LoVo (cell line): ENCODE measurements around the gene USH1C.

Experiments used
- DNase-seq: peaks from one replicate; pipeline ENCODE4 v3.0.0-alpha.2; 2016; ENCODE audit warnings: low spot score

USH1C gene

DNA sequence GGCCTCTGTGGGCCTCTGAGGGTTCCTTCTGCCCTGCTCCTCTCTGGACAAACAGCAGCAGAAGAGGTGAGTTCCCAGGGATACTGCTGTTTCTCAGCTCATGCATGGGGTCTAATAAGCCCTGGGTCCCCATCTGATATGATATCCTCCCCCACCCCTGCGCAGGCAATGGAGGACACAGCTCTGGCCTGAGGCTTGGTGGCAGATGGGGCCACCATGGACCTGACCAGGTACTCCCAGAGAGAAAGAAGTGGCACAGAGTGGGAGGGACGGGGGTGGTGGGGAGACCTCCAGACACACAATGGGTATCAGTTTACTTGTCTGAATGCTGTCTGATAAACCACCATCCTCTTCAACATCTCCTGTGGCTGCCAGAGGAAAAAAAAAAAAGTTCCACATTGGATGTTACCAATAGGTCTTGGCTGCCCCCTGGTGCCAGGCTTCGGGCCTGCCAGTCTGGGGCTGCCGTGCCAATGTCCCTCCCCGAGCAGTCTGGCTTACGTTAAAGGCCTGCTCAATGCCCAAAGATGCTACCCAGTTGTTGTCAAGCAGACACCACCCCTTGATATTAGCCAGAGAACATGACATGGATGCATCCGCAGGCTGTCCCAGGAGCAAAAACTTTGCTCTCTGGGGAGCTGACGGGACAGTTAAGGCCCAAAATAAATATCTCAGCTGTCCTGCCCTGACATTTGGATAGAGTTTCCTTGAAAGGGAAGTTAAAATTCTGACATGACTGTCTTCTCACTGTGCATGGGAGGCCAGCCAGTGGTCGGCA is 39.7 kb downstream of the USH1C start:
- DNase-seq: peak; percentile 60

DNA sequence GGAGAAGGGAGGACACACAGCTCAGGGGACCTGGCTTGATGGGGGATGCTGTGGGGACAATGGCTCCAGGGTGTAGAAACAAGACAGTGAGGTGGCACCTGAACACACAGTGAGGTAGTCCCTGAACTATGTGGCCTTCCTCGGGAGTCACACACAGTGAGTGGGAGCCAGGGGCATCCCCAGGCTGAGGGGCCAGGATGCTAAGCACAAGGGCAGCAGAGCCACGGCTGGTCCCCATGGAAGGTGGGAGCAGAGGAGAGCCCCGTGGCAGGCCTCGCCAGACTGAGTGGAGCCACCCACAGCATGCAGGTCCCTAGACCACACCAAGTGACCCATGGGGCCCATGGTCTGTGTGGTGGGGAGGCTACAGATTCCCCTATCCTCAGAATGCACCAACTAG is 41.6 kb downstream of the USH1C start:
- DNase-seq: no peak

DNA sequence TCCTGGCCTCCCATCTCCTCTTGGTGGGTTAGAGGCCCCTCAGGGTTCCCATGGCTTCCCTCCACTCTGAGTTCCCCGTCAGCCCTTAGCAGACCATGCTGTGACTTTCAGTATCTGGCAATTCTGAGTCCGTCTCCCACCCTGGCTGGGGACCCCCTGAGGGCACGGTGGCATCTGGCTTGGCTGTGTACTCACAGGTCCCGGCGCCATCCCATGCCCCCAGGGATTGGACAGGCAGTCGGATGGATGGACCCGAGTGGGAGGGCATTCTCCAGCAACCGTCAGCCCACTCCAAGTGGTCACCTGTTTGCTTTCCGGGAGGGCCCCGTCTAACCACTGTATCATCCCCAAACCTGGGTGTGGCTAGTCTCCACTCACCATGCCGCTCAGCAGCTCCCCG is 43.5 kb downstream of the USH1C start:
- DNase-seq: no peak

DNA sequence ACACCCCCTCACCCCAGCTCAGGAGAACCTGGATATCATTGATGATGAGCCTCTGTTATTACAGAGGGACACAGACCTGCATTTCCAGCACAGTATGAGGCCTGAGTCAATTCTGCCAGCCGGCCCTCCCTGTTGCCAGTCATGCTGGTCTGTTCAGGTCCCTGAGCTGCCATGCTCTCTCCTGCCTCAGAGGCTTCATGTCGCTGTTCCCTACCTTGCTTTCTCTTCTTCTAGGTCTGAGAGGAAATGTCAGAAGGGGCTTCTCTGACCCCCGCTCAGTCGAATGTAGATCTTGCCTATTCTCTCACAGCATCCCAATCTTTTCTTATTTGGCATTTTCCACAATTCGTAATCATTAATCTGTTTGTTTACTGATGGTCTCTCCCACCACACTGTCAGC is 45.7 kb downstream of the USH1C start:
- DNase-seq: no peak

DNA sequence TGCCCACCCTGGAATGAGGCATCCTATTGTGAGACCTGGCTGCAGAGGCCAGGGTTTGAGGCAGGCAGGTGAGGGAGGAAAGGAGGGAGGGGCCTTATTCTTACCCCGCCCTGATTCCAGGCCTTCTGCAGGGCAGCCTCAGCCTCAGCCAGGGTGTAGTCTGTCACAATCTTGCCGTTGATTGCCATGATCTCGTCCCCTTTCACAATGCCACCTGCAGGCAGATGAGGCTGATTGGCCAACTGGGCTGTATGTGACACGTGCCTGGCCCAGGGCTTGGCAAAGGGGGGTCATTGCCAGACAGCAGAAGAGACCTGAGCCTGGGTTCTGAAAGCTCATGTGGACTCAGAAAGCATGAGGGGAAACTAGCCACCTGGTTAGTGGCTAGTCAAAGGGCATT is 46.2 kb downstream of the USH1C start:
- DNase-seq: no peak

DNA sequence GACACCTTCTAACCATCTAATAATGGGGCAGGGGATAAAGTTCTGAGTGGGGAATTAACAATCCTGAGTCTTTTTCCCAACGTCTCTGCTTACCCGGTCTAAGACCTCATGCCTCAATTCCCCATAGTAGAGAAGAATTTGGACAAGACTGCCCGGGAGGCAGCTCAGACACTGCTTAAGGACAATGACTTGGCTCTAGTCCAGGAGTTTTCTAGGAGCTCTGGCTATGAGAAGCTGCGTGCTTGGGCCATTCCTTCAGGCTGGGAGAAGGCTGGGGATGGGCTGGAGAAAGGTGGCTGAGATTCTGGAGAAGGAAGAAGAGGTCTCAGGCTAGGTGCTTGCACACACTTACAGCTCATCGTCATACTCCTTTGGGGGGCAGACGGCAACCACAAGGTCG is 47.8 kb downstream of the USH1C start:
- no peak for DNase-seq

DNA sequence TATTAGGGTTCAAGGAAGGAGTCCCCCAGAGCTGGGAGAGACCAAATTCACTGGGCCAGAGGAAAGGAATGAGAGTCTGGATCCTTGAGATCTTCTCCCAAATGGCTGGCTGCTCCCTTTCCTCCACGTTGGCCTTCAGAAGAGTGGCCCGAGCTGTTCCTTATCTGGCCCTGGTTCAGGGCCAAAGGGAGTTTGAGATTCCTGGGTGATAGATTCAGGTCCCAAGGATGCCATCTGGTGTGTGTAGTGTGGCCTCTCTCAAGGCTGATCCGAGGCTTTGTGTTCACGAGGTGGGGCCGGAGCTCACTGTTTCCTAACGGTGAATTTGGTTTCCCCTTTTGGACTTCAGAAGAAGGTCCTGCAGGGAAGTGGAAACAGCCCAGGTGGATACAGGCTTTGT is 50.2 kb downstream of the USH1C start:
- DNase-seq: no peak

DNA sequence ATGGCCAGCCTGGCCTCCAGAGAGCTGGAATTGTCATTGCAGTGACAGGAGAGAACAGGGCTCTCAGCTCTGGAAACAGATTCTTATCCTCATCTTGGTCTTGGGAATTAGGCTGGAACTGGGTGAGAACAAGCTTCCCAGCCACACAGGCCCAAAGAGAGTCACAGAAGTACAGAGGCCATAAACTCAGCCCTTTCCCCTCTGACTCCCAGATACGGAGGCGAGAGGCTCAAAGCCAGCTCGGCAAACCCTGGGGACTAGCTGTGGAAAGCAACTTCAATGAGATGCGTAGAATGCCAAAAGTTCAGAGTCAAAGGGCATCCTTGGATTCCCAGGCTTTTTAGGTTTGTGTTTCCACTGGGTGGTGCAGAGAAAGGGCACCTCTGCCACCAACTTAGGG is 53.3 kb downstream of the USH1C start:
- DNase-seq: no peak

DNA sequence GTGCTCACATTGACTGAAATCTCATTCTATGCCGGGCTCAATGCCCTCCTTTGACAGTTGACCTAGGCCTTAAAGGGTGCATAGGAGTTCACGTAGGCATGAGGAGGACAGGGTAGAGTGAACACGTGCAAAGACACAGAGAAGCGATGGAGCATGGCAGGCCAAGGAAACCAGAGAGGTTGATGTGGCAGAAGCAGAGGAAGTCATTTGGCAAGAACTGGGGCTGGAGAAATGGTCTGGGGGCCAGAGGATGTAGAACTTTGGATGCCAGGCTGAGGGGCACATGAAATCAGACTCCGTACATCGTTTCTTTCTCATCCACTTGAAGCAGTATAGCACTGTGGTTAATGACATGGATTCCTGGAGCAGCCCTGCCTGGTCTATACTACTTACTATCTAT is 54.0 kb downstream of the USH1C start:
- DNase-seq: no peak

DNA sequence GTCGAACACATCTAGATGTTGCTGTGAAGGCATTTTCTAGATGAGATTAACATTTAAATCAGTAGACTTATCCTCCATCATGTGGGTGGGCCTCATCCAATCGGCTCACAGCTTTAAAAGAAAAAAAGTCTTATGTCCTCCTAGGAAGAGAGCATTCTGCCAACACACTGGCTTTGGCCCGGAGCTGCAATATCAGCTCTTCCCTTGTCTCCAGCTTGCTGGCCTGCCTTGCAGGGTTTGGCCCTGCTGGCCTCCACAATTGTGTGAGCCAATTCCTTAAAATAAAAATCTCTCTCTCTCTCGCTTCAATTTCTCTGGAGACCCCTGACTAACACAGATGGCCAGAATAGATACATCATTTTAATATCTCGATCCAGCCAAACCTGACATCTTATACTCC is 54.5 kb downstream of the USH1C start:
- DNase-seq: no peak

DNA sequence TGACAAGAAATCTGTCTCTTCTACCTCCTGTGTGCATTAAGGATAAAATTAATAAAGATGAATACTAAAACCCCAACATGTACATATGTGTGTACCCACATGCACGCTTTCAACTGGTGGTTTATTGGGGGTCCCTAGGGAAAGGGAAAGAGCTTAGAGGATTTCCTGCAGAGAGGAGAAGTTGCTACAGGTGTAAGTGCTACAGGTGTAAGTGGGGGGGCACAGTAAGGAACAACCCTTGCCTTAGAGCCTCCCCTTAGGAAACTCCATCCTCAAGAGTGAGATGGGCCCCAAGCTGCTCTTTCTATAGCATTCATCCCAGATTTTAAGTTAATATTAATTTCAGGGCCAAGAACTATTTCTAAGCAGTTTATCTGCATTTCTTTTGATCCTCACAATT is 55.7 kb downstream of the USH1C start:
- no peak for DNase-seq

DNA sequence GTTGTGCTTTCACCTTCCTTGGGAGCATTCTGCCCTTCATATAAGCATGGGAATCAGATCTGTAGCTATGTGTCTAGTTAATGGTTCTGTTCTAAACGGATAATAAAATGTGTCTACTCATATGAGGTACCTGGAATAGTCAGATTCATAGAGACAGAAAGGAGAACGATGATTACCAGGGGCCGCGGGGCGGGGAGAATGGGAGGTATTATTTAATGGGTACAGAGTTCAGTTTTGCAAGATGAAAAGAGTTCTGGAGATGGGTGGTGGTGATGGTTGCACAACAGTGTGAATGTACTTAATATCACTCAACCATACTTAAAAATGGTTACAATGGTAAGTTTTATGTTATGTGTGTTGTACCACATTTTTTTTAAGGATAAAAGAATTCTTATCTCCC is 57.6 kb downstream of the USH1C start:
- DNase-seq: no peak

DNA sequence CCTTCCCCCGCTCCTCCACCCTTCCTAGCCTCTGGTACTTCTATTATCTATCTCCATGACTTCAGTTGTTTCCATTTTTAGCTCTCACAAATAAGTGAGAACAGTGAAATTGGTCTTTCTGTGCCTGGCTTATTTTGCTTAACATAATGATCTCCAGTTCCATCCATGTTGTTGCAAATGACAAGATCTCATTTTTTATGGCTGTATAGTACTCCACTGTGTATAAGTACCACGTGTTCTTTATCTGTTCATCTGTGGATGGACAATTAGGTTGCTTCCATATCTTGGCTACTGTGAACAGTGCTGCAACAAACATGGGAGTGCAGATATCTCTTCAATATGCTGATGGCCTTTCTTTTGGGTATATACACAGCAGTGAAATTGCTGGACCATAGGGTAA is 60.7 kb downstream of the USH1C start:
- DNase-seq: no peak

DNA sequence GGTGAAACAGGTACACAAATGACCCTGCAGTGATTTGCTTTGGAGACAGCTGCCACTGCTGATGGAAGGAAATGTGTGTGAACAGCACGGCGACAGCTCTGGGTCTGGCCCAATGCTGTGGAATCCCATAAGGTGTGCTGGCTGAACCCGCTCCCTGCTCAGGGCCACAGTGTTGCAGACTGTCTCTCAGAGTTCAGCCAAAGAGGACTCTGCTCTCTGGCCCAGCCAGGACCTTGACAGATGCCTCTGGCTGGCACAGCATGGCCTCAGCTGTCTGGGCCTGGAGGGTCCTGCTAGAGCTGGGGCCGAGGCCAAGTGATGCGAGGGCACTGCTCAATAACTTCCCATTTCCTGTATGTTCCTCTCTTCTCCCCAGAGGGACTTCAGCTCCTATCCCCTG is 62.3 kb downstream of the USH1C start:
- no peak for DNase-seq

DNA sequence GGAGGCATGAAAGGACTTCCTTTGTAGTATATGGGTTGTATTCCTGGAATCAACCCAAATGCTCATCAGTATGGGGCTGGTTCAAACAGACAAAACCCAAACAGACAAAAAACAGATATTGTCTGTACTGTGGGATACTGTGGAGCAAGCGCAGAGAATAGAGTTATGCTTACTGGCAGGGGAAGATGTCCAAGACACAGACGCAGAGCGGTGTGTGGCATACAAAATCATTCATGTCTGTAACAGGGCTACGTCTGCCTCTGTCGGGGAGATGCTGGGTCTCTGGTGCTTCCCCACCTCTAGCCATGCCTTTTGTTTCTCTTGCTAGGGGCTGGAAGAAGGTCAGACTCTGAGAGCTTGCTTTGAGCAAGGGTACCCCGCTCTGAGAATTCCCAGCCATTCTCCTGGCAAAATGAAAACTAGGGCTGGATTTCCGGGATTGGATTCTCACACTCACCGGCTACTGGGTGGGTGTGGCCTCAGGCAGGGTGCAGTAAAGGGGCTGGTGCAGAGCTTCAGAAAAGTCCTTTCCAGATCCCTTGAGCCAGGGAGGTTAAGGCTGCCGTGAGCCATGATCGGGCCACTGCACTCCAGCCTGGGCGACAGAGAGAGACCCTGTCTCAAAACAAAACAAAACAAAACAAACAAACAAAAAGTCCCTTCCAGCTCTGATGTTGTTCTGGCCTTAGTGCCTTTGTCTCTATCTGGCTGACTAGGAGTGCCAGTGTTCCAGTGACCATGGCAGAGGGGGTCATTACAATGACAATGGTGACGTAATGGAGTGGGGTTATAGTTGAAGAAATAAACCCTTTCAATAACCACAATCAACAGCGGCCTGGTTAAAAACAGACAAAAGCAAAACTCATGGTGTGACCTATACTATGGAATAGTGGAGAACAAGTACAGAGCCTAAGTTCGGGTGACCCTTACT is 64.7 kb downstream of the USH1C start:
- DNase-seq: peak; percentile 50

DNA sequence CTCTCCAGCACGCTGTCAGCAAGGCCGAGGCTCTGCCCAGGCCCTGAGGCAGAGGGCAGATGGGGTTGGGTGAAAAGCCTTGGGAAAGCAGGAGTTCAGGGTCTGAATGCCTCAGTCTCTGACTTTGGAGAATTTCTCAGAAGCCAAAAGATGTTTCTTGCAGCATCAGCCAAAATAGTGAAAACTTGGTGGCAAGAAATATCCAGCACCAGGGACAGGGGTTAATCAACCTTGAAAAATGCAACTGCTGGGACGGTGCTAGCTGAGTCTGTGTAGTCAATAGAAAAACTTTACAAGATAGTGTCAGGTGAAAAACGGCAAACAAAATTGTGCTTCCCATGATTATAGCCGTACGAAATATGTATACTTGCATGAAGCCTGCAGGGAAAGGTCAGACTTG is 66.1 kb downstream of the USH1C start:
- no peak for DNase-seq

DNA sequence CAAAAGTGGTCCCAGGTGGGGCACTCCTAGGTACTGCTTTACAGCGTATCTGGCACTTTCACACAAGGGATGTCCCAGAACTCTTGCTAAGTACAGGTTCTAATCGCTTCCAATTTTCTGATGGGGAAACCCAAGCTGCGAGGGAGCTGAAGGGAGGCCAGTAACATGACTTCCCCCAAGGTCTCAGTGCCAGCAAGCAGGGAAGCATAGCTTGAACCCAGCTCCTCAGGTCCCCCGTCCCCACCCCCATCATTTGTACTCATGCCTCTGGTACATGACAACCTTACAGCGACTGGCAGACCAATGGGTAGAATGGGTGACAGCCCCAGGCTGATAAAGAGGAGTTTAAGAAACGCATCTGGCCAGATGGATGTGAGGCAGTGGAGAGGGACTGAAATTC is 66.9 kb downstream of the USH1C start:
- no peak for DNase-seq

DNA sequence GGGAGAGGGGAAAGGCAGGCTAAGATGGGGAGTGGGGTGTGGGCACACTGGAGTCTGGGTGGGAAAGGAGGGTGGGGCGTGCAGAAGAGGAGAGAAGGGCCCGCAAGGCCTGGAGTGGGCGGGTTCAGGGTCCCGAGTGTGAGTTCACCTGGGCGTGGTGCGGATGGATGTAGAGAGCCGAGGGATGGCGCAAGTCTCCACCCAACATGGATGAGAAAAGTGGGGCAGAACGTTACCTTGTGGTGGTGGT is 67.2 kb downstream of the USH1C start:
- DNase-seq: no peak

DNA sequence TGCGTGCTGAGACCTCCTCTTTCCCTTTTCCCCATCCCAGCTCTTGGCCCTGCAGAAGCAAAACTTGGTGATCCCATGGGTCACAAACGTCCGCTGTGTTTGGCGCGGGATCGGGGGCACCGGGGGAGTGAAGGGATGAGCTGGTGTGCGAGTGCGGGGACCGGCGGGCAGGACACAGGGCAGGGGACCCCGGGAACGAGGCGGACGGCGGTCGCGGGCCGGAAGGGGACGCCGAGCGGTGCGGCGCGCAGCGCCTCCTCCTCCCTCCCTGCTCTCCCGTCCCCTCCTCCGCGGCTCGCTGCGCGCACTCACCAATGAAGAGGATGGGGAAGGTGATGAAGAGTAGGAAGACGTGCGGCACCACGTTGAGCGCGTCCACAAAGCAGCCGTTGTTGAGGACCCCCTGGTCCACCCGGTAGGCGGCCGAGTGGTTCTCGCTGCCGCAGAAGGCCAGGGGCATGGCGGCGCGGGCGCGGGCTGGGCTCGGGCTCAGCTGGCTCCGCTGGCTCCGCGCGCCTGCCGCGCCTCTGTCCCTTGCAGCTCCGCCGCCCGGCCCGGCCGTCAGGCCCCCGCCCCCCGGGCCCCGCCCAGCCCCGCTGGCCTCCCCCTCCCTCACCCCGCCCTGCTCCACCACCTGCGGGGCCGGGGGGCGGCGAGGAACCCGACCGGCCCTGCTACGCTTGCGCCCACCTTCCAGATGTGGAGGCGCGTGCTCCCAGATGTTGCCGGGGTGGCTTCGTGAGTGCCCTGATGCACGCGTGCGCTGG is 67.7 kb downstream of the USH1C start, which contains the start of gene ABCC8:
TSS of gene ABCC8 (minus strand) at position 529 of the 767 bp plus-strand sequence. CDS start at position 460, 69 bp downstream.
- no peak for DNase-seq

DNA sequence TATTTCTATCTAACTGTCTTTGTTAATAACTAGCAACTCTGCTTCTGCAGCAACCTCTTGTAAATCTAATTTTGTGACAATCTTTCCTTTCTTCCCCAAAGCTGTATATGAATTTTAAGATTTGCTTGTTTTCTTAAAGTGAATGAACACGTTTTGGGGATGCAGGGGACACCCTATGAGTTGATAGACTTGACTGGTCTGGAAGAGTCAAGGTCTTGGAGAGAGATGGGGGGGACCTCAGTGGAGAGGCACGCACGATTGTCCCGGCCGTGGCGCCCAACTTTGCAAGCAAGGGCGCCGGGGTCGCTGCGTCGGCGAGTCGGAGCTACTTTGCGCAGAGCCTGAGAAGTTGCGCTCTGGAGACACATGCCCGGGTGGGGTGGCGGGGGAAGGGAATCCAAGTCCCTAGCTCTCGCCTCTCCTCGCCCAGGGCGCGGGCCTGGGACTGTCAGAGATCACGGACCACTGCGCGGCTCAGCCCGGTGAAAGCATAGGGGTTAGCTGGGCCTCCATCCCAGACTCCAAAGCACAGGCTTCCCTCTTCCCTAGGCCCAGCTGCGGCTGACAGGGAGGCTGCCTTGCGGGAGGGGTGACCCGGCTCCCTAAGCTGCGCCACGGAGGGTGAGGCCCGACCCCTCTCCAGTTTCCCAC is 68.4 kb downstream of the USH1C start:
- no peak for DNase-seq

DNA sequence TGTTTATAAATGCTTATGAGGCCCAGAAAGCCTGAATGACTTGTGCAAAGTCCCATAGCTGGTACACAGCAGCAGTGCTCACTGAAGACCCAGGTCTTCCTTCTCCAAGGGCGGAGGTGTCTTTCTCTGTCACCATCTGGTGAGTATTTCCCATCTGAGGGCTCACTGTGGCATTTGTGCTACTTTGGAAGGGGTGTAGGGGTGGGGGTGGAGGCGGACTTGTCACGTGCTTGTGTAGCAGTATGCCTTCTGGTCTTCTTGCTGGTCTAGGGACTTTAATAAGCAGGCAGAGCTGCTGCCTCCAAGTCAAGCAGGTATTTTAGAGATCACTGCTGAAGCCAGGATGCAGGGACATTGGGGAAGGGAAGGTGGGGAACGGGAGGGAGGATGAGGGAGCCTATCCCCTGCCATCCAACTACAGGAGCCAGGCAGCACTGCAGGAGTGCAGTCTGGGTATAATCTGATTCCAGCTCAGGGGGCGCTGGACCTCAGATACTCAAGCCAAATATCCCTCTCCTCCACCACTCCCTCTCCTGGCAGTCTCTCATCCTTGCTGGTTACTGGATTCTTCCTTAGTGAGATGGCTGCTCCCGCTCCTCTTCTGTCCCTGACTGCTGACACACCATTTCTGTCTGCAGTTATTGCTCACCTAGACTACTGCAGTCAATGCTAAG is 71.0 kb downstream of the USH1C start:
- DNase-seq: peak; percentile 28

DNA sequence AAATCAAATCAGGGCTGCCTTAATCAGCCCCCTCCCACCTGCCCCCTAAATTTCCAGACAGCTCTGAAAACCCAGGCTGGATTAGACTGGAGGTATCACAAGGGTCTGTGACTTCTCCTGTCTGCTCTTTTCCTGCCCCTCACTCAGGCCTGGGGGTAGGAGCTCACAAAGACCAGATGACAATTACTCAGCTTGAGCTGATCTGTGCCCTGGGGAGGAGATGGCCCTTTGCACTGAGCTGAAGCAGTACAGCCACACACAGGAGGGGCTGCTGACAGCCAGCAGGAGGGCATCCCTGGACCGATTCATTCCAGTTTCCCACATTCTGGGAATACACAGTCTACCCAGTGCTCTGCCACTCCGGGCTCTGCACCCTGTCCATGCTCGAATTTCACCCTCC is 71.7 kb downstream of the USH1C start:
- DNase-seq: no peak
